ENCODE results near the gene CYLD. TPM values are rescaled to one million over a fixed set of nuclear protein-coding genes. Genes with fewer than 3 reads are reported as not detected.

CYLD gene
- total and polyA plus RNA-seq, 2 donors (not counting 3 experiments of a cell fraction or from before 2014, with no cell fraction given), result 7.4 to 21.5 TPM

DNA sequence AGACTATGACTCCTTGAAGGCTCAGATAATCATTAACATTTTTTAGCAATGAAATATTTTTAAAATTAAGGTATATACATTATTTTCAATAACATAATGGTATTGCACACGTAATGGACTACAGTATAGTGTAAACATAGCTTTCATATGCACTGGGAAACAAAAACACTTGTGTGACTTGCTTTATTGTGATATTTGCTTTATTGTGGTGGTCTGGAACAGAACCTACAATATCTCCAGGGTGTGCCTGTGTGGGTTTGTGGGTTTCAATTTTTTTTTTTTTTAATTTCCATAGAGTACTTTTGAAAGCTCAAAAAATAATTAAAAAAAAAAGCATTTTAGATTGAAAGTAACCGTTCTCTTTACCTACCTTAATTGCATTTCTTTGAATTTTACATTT lies 25.3 kb downstream of the CYLD start:
- Histone ChIP-seq H3K27me3 (ENCODE audit: control insufficient read depth in 2 of 2, insufficient read depth in 2 of 2, low read length in 2 of 2) (no peaks in the 10 kb centered on the region), H3K9me1 (replicated peaks; ENCODE audit: control insufficient read depth, extremely low read depth, insufficient read depth, low read length) (no peaks in the 10 kb centered on the region), H3K79me2 (ENCODE audit: control insufficient read depth, insufficient read depth, low read length) (peaks cover 3% of the 10 kb centered on the region), H3K9ac (replicated peaks; ENCODE audit: extremely low read depth, insufficient read depth, low read length) (no peak overlapping the region), H2AFZ (ENCODE audit: low read depth, low read length) (no peak overlapping the region), H3K27ac (ENCODE audit: insufficient read depth, low read depth, low read length) (no peak overlapping the region), H3K4me3 (replicated peaks in 1 of 3; ENCODE audit: insufficient read depth in 1 of 3, low read depth in 1 of 3, low read length in 3 of 3) (no peak overlapping the region), H4K20me1 (replicated peaks; ENCODE audit: control insufficient read depth, extremely low read depth, insufficient read depth, low read length) (no peaks in the 10 kb centered on the region), H3K9me3 (replicated peaks; ENCODE audit: control insufficient read depth, insufficient read depth, low read length) (no peaks in the 10 kb centered on the region), H3K4me2 (ENCODE audit: insufficient read depth, low read length) (no peak overlapping the region), H3K4me1 (ENCODE audit: control insufficient read depth, extremely low read depth, insufficient read depth, low read length) (no peaks in the 10 kb centered on the region), H3K36me3 (ENCODE audit: control insufficient read depth in 2 of 2, extremely low read depth in 1 of 2, insufficient read depth in 2 of 2, low read length in 2 of 2) (no peaks in the 10 kb centered on the region)
- FAIRE-seq (no peak), DNase-seq (ENCODE audit: low read depth, low spot score) (no peak)
- TF ChIP-seq FOS (IDR thresholded peaks at IDR 0.05; ENCODE audit: borderline replicate concordance, insufficient read depth, low read length) (no peak), GATA2 (IDR thresholded peaks at IDR 0.05; ENCODE audit: insufficient read depth, insufficient read length, low read depth, low read length) (no peak), POLR2A (IDR thresholded peaks at IDR 0.05; ENCODE audit: low read depth, low read length) (no peak), MYC (IDR thresholded peaks at IDR 0.05; ENCODE audit: low read depth, low read length) (no peak), POLR2AphosphoS5 (IDR thresholded peaks at IDR 0.05; ENCODE audit: insufficient read depth, low read depth, low read length) (no peak), EZH2 (IDR thresholded peaks at IDR 0.05; ENCODE audit: borderline replicate concordance, low read depth, low read length, severe bottlenecking) (no peak), JUN (IDR thresholded peaks at IDR 0.05; ENCODE audit: borderline replicate concordance, insufficient read depth, insufficient read length, low read depth) (no peak)
- TF ChIP-seq, protein P1, sequence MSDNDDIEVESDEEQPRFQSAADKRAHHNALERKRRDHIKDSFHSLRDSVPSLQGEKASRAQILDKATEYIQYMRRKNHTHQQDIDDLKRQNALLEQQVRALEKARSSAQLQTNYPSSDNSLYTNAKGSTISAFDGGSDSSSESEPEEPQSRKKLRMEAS (IDR thresholded peaks at IDR 0.05; ENCODE audit: insufficient read depth, insufficient read length), result no peak
- TF ChIP-seq, protein P2, sequence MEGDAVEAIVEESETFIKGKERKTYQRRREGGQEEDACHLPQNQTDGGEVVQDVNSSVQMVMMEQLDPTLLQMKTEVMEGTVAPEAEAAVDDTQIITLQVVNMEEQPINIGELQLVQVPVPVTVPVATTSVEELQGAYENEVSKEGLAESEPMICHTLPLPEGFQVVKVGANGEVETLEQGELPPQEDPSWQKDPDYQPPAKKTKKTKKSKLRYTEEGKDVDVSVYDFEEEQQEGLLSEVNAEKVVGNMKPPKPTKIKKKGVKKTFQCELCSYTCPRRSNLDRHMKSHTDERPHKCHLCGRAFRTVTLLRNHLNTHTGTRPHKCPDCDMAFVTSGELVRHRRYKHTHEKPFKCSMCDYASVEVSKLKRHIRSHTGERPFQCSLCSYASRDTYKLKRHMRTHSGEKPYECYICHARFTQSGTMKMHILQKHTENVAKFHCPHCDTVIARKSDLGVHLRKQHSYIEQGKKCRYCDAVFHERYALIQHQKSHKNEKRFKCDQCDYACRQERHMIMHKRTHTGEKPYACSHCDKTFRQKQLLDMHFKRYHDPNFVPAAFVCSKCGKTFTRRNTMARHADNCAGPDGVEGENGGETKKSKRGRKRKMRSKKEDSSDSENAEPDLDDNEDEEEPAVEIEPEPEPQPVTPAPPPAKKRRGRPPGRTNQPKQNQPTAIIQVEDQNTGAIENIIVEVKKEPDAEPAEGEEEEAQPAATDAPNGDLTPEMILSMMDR (IDR thresholded peaks at IDR 0.05; ENCODE audit: extremely low read depth in 1 of 2, insufficient read depth in 1 of 2, low read depth in 1 of 2, low read length in 2 of 2), result no peak
- ChIA-PET POLR2A (no interaction called here), CTCF (interaction anchor here (3.4 kb wide), 1 partner anchor 39 kb away, joined by 17 read pairs; no protein-coding TSS in a partner anchor)
- intact Hi-C loops (cut with micrococcal nuclease) (no loop called here), dilution Hi-C loops (cut with MboI; ENCODE audit: extremely low pct_ligation_motif_present, low sequenced_read_pairs) (no loop called here)
- BruUV-seq (replicated peaks), result no TSS peak

Data from endothelial cell of umbilical vein (primary cell).